GM21423 (cell line): ENCODE measurements around the gene GNAI1.
"Not testable (repeated sequence)": the region's sequence is repeated elsewhere in the genome, so short reads cannot be mapped to it uniquely, and the experiment has no call there.

ENCODE experiments used
- ATAC-seq: cut with Tn5 transposase; IDR thresholded peaks from one replicate; pipeline ENCODE4 v1.9.1; 2021; ENCODE audit warnings: mild to moderate bottlenecking, moderate library complexity; ENCODE audit not compliant: unreplicated experiment

GNAI1 gene

GRCh38 chr7:80154656-80155333, 20.2 kb downstream of the GNAI1 start:
- no peak for ATAC-seq

- no peak for ATAC-seq
Measured at GRCh38 chr7:80155374-80155773, 20.7 kb downstream of the GNAI1 start.

- ATAC-seq, result not testable (repeated sequence)
Measured at GRCh38 chr7:80157770-80158169, 23.1 kb downstream of the GNAI1 start.

GRCh38 chr7:80159802-80160201, 25.2 kb downstream of the GNAI1 start:
- no peak for ATAC-seq

GRCh38 chr7:80161466-80161865, 26.8 kb downstream of the GNAI1 start:
- ATAC-seq, result no peak

GRCh38 chr7:80165177-80165576, 30.5 kb downstream of the GNAI1 start:
- ATAC-seq, result no peak

GRCh38 chr7:80170445-80170844, 35.8 kb downstream of the GNAI1 start:
- ATAC-seq, result no peak

- ATAC-seq, result no peak
Measured at GRCh38 chr7:80172387-80172786, 37.8 kb downstream of the GNAI1 start.

- peak; percentile 62 for ATAC-seq
Measured at GRCh38 chr7:80175744-80176143, 41.1 kb downstream of the GNAI1 start.

GRCh38 chr7:80181411-80181810, 46.8 kb downstream of the GNAI1 start:
- ATAC-seq, result no peak

GRCh38 chr7:80182630-80183276, 48.1 kb downstream of the GNAI1 start:
- no peak for ATAC-seq

GRCh38 chr7:80183351-80183750, 48.7 kb downstream of the GNAI1 start:
- ATAC-seq, result no peak

GRCh38 chr7:80183900-80184685, 49.5 kb downstream of the GNAI1 start:
- ATAC-seq, result no peak

GRCh38 chr7:80184693-80185092, 50.1 kb downstream of the GNAI1 start:
- no peak for ATAC-seq

- ATAC-seq, result no peak
Measured at GRCh38 chr7:80185571-80185970, 50.9 kb downstream of the GNAI1 start.

GRCh38 chr7:80186721-80187120, 52.1 kb downstream of the GNAI1 start:
- no peak for ATAC-seq

GRCh38 chr7:80187279-80187678, 52.6 kb downstream of the GNAI1 start:
- no peak for ATAC-seq

GRCh38 chr7:80187727-80188126, 53.1 kb downstream of the GNAI1 start:
- ATAC-seq, result no peak

GRCh38 chr7:80189638-80190037, 55.0 kb downstream of the GNAI1 start:
- no peak for ATAC-seq

- ATAC-seq, result no peak
Measured at GRCh38 chr7:80197627-80198026, 63.0 kb downstream of the GNAI1 start.

GRCh38 chr7:80199051-80199450, 64.4 kb downstream of the GNAI1 start:
- no peak for ATAC-seq

- ATAC-seq, result no peak
Measured at GRCh38 chr7:80204454-80204853, 69.8 kb downstream of the GNAI1 start.
